Measurements from ENCODE around the gene IQCH.

GRCh38 chr15:67365994-67366393 lies 111.4 kb downstream of the IQCH start:
- TF ChIP-seq, protein P1, sequence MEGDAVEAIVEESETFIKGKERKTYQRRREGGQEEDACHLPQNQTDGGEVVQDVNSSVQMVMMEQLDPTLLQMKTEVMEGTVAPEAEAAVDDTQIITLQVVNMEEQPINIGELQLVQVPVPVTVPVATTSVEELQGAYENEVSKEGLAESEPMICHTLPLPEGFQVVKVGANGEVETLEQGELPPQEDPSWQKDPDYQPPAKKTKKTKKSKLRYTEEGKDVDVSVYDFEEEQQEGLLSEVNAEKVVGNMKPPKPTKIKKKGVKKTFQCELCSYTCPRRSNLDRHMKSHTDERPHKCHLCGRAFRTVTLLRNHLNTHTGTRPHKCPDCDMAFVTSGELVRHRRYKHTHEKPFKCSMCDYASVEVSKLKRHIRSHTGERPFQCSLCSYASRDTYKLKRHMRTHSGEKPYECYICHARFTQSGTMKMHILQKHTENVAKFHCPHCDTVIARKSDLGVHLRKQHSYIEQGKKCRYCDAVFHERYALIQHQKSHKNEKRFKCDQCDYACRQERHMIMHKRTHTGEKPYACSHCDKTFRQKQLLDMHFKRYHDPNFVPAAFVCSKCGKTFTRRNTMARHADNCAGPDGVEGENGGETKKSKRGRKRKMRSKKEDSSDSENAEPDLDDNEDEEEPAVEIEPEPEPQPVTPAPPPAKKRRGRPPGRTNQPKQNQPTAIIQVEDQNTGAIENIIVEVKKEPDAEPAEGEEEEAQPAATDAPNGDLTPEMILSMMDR (IDR thresholded peaks at IDR 0.05), result no peak
- TF ChIP-seq POLR2A (IDR thresholded peaks at IDR 0.05), result no peak
